Measurements from ENCODE around the gene FGF21. TPM values are rescaled to one million over a fixed set of nuclear protein-coding genes. Genes with fewer than 3 reads are reported as not detected.

The FGF21 gene
- total and polyA plus RNA-seq, 7 experiments from 2014 or later, result not detected

GRCh38 chr19:48750771-48751504, 4.4 kb upstream of the FGF21 start:
- H3K27ac ChIP-seq (ENCODE audit: low read depth, low read length), result no peak overlapping the region
- Mint-ChIP-seq H3K27me3 (peaks cover 6 to 36% (median 34%) of the 10 kb centered on the region in 5 donors), H3K27ac (no peak overlapping the region), H3K9me3 (peaks cover 0 to 3% (median 0%) of the 10 kb centered on the region in 11 donors), H3K36me3 (no peaks in the 10 kb centered on the region), H3K4me1 (peaks cover 6 to 36% (median 23%) of the 10 kb centered on the region in 7 donors), H3K4me3 (peak overlapping the region in 8 of 10 donors; percentile 32 to 96 (median 69))
- ChIA-PET POLR2A (no interaction called here), CTCF (interaction anchor here (0.6 to 1.2 kb wide), 2 partner anchors 12 to 719 kb away, joined by 3 to 4 read pairs; no protein-coding TSS in a partner anchor)
- no peak for ATAC-seq
- no peaks in the 10 kb centered on the region for H3K36me3 ChIP-seq (ENCODE audit: control insufficient read depth in 2 of 3, insufficient read depth in 3 of 3, low read length in 3 of 3)
- H3K9me3 ChIP-seq (ENCODE audit: control insufficient read depth in 2 of 3, low read length in 3 of 3), result no peaks in the 10 kb centered on the region
- DNase-seq, result no peak
- peaks cover 10 to 14% of the 10 kb centered on the region in 2 donors for H3K4me1 ChIP-seq (ENCODE audit: control insufficient read depth in 2 of 2, insufficient read depth in 2 of 2, low read length in 2 of 2)
- H3K27me3 ChIP-seq (ENCODE audit: control insufficient read depth in 2 of 2, insufficient read depth in 2 of 2, low read length in 2 of 2), result no peaks in the 10 kb centered on the region
- intact Hi-C loops (cut with micrococcal nuclease), result no loop called here
- no peak overlapping the region for H3K4me3 ChIP-seq (ENCODE audit: low read length)

- Mint-ChIP-seq H3K36me3 (no peaks in the 10 kb centered on the region), H3K27me3 (peaks cover 0 to 33% (median 28%) of the 10 kb centered on the region in 5 donors), H3K9me3 (no peaks in the 10 kb centered on the region), H3K27ac (peak overlapping the region in 2 of 9 donors; percentile 2 to 88), H3K4me3 (peak overlapping the region; percentile 77 to 96 (median 88)), H3K4me1 (peaks cover 6 to 27% (median 19%) of the 10 kb centered on the region in 7 donors)
- Histone ChIP-seq H3K4me1 (ENCODE audit: control insufficient read depth in 2 of 2, insufficient read depth in 2 of 2, low read length in 2 of 2) (peaks cover 6 to 14% of the 10 kb centered on the region in 2 donors), H3K36me3 (ENCODE audit: control insufficient read depth in 2 of 3, insufficient read depth in 3 of 3, low read length in 3 of 3) (no peaks in the 10 kb centered on the region), H3K4me3 (ENCODE audit: low read length) (peak overlapping the region; percentile 40), H3K27me3 (ENCODE audit: control insufficient read depth in 2 of 2, insufficient read depth in 2 of 2, low read length in 2 of 2) (no peaks in the 10 kb centered on the region), H3K27ac (ENCODE audit: low read depth, low read length) (no peak overlapping the region), H3K9me3 (ENCODE audit: control insufficient read depth in 2 of 3, low read length in 3 of 3) (no peaks in the 10 kb centered on the region)
- DNase-seq, result no peak
- POLR2A ChIA-PET, result interaction anchor here (0.6 to 0.7 kb wide), 2 partner anchors 226 to 632 kb away, joined by 4 to 5 read pairs; no protein-coding TSS in a partner anchor
- CTCF ChIA-PET, result interaction anchor here (0.7 to 1.2 kb wide), 2 partner anchors 13 to 118 kb away, joined by 4 to 5 read pairs; no protein-coding TSS in a partner anchor
- peak; percentile 2 for ATAC-seq
- intact Hi-C loops (cut with micrococcal nuclease), result loop anchor here in 1 of 2 donors (2.0 kb wide), 1 partner anchor 13 kb away; no protein-coding TSS in a partner anchor
Observed at GRCh38 chr19:48751845-48752495, 3.4 kb upstream of the FGF21 start.

GRCh38 chr19:48752496-48753365, 2.6 kb upstream of the FGF21 start, which contains the start of gene FUT1:
TSS of gene FUT1 (minus strand) at chr19:48752641. CDS start at chr19:48751281, 1,360 bp downstream.
- DNase-seq (peak in 3 of 9 donors; percentile 19 to 58 (median 34)), ATAC-seq (peak; percentile 72)
- Histone ChIP-seq H3K4me3 (ENCODE audit: low read length) (peak within 1 kb of the TSS; percentile 40), H3K4me1 (ENCODE audit: control insufficient read depth in 2 of 2, insufficient read depth in 2 of 2, low read length in 2 of 2) (peaks cover 5 to 14% of the 10 kb centered on the region in 2 donors), H3K36me3 (ENCODE audit: control insufficient read depth in 2 of 3, insufficient read depth in 3 of 3, low read length in 3 of 3) (no peaks in the 10 kb centered on the region), H3K9me3 (ENCODE audit: control insufficient read depth in 2 of 3, low read length in 3 of 3) (no peaks in the 10 kb centered on the region), H3K27ac (ENCODE audit: low read depth, low read length) (no peak within 1 kb of the TSS), H3K27me3 (ENCODE audit: control insufficient read depth in 2 of 2, insufficient read depth in 2 of 2, low read length in 2 of 2) (no peaks in the 10 kb centered on the region)
- Mint-ChIP-seq H3K4me1 (peaks cover 6 to 25% (median 17%) of the 10 kb centered on the region in 7 donors), H3K27ac (peak within 1 kb of the TSS in 2 of 9 donors; percentile 38 to 88), H3K27me3 (peaks cover 0 to 33% (median 28%) of the 10 kb centered on the region in 5 donors), H3K36me3 (no peaks in the 10 kb centered on the region), H3K9me3 (no peaks in the 10 kb centered on the region), H3K4me3 (peak within 1 kb of the TSS; percentile 77 to 96 (median 88))
- POLR2A ChIA-PET, result no interaction called here
- intact Hi-C loops (cut with micrococcal nuclease), result loop anchor here in 1 of 2 donors (2.0 kb wide), 1 partner anchor 14 kb away; no protein-coding TSS in a partner anchor
- CTCF ChIA-PET, result no interaction called here

- Mint-ChIP-seq H3K4me3 (no peak overlapping the region), H3K27ac (no peak overlapping the region), H3K27me3 (peaks cover 5 to 38% (median 28%) of the 10 kb centered on the region in 5 donors), H3K36me3 (no peaks in the 10 kb centered on the region), H3K9me3 (no peaks in the 10 kb centered on the region), H3K4me1 (peaks cover 6 to 26% (median 22%) of the 10 kb centered on the region in 7 donors)
- H3K27ac ChIP-seq (ENCODE audit: low read depth, low read length), result no peak overlapping the region
- CTCF ChIA-PET, result no interaction called here
- H3K36me3 ChIP-seq (ENCODE audit: control insufficient read depth in 2 of 3, insufficient read depth in 3 of 3, low read length in 3 of 3), result no peaks in the 10 kb centered on the region
- no peak for ATAC-seq
- no peaks in the 10 kb centered on the region for H3K27me3 ChIP-seq (ENCODE audit: control insufficient read depth in 2 of 2, insufficient read depth in 2 of 2, low read length in 2 of 2)
- H3K4me1 ChIP-seq (ENCODE audit: control insufficient read depth in 2 of 2, insufficient read depth in 2 of 2, low read length in 2 of 2), result peaks cover 5 to 14% of the 10 kb centered on the region in 2 donors
- no peaks in the 10 kb centered on the region for H3K9me3 ChIP-seq (ENCODE audit: control insufficient read depth in 2 of 3, low read length in 3 of 3)
- no peak overlapping the region for H3K4me3 ChIP-seq (ENCODE audit: low read length)
- intact Hi-C loops (cut with micrococcal nuclease), result no loop called here
- POLR2A ChIA-PET, result interaction anchor here (0.9 kb wide), 1 partner anchor 13 kb away, joined by 4 read pairs; no protein-coding TSS in a partner anchor
- DNase-seq, result no peak
Observed at GRCh38 chr19:48755787-48756186, 463 bp downstream of the FGF21 start.

- CTCF ChIA-PET, result no interaction called here
- H3K4me3 ChIP-seq (ENCODE audit: low read length), result no peak overlapping the region
Observed at GRCh38 chr19:48756212-48756611, 888 bp downstream of the FGF21 start.

GRCh38 chr19:48756686-48757085, 1.4 kb downstream of the FGF21 start:
- H3K4me3 ChIP-seq (ENCODE audit: low read length), result no peak overlapping the region
- no peaks in the 10 kb centered on the region for H3K36me3 Mint-ChIP-seq
- ATAC-seq (no peak), DNase-seq (no peak)
- POLR2A ChIA-PET, result no interaction called here
- no peak overlapping the region for H3K27ac Mint-ChIP-seq
- peaks cover 5 to 14% of the 10 kb centered on the region in 2 donors for H3K4me1 ChIP-seq (ENCODE audit: control insufficient read depth in 2 of 2, insufficient read depth in 2 of 2, low read length in 2 of 2)
- H3K4me1 Mint-ChIP-seq, result peaks cover 6 to 21% (median 16%) of the 10 kb centered on the region in 7 donors
- H3K9me3 Mint-ChIP-seq, result no peaks in the 10 kb centered on the region
- H3K4me3 Mint-ChIP-seq, result no peak overlapping the region
- H3K36me3 ChIP-seq (ENCODE audit: control insufficient read depth in 2 of 3, insufficient read depth in 3 of 3, low read length in 3 of 3), result no peaks in the 10 kb centered on the region
- peaks cover 7 to 38% (median 24%) of the 10 kb centered on the region in 5 donors for H3K27me3 Mint-ChIP-seq
- H3K9me3 ChIP-seq (ENCODE audit: control insufficient read depth in 2 of 3, low read length in 3 of 3), result no peaks in the 10 kb centered on the region
- no peak overlapping the region for H3K27ac ChIP-seq (ENCODE audit: low read depth, low read length)
- intact Hi-C loops (cut with micrococcal nuclease), result no loop called here
- CTCF ChIA-PET, result no interaction called here
- no peaks in the 10 kb centered on the region for H3K27me3 ChIP-seq (ENCODE audit: control insufficient read depth in 2 of 2, insufficient read depth in 2 of 2, low read length in 2 of 2)

More at GRCh38 chr19:48756212-48756611, 888 bp downstream of the FGF21 start:
- Mint-ChIP-seq H3K4me1 (peaks cover 6 to 24% (median 18%) of the 10 kb centered on the region in 7 donors), H3K36me3 (no peaks in the 10 kb centered on the region), H3K27me3 (peaks cover 7 to 38% (median 27%) of the 10 kb centered on the region in 5 donors), H3K27ac (no peak overlapping the region), H3K9me3 (no peaks in the 10 kb centered on the region), H3K4me3 (no peak overlapping the region)
- intact Hi-C loops (cut with micrococcal nuclease), result no loop called here
- Histone ChIP-seq H3K27ac (ENCODE audit: low read depth, low read length) (no peak overlapping the region), H3K4me1 (ENCODE audit: control insufficient read depth in 2 of 2, insufficient read depth in 2 of 2, low read length in 2 of 2) (peaks cover 5 to 14% of the 10 kb centered on the region in 2 donors), H3K27me3 (ENCODE audit: control insufficient read depth in 2 of 2, insufficient read depth in 2 of 2, low read length in 2 of 2) (no peaks in the 10 kb centered on the region), H3K36me3 (ENCODE audit: control insufficient read depth in 2 of 3, insufficient read depth in 3 of 3, low read length in 3 of 3) (no peaks in the 10 kb centered on the region), H3K9me3 (ENCODE audit: control insufficient read depth in 2 of 3, low read length in 3 of 3) (no peaks in the 10 kb centered on the region)
- no peak for ATAC-seq
- POLR2A ChIA-PET, result interaction anchor here (0.9 kb wide), 1 partner anchor 13 kb away, joined by 4 read pairs; no protein-coding TSS in a partner anchor
- DNase-seq, result no peak
